HG03432 (cell line): ENCODE measurements around the gene FNIP2.
"Not testable (repeated sequence)": the region's sequence is repeated elsewhere in the genome, so short reads cannot be mapped to it uniquely, and the experiment has no call there.

Experiments used
- ATAC-seq: cut with Tn5 transposase; IDR thresholded peaks from one replicate; pipeline ENCODE4 v1.9.1; 2021; ENCODE audit warnings: mild to moderate bottlenecking, moderate library complexity; ENCODE audit not compliant: unreplicated experiment

Gene FNIP2

GRCh38 chr4:158811704-158812103, 42.9 kb downstream of the FNIP2 start:
- ATAC-seq: peak; percentile 24

- no peak for ATAC-seq
These were observed 43.3 kb downstream of the FNIP2 start for GRCh38 chr4:158812133-158812532.

DNA sequence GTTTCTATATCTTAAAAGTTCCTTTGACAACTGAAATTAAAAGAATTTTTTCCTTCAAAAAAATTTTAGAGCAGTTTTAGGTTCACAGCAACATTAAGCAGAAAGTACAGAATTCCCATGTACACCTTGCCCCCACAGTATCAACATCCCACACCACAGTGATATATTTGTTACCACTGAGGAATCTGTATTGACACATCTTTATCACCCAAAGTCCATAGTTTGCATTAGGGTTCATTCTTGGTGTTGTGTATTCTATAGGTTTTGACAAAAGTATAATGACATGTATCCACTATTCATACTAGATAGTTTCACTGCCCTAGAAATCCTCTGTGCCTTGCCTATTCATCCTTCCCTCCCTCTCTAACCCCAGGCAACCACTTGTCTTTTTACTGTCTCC, 43.7 kb downstream of the FNIP2 start:
- ATAC-seq: no peak

- ATAC-seq: no peak
These were observed 44.3 kb downstream of the FNIP2 start for GRCh38 chr4:158813113-158813512.

DNA sequence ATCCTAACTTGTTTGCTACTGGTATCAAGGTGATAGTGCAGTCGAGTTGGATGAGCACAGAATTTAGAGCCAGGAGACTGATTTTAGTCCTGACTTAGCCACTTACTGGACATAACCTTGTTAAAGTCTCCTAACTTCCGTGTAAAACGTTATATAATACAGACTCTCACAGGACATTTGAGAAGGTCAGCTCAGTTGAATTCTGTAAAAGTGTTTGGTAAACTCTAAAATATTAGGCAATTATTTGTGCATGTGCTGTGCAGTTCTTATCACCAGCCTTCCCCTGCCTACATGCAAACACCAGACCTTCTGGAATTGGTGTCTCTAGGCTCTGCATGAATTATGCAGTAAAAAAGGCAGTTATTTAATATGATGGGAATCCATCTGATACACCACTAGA, 45.4 kb downstream of the FNIP2 start:
- ATAC-seq: no peak

- ATAC-seq: no peak
These were observed 46.0 kb downstream of the FNIP2 start for GRCh38 chr4:158814636-158815330.

DNA sequence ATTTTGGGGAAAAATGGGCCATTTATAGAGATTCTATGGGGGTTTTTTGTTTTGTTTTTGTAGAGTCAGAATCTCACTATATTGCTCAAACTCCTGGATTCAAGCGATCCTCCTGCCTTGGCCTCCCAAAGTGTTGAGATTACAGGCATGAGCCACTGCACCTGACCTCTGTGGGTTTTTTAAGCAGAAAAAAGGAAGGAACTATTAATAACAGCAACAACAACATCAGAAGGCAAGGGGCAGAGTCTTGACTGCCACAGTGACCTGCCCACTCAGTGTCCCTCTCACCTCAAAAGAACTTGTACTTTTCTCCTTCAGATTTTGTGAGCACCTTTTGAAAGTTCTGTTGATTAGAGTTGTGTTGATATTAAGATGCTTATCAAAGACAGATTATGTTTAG, 48.1 kb downstream of the FNIP2 start:
- ATAC-seq: no peak

DNA sequence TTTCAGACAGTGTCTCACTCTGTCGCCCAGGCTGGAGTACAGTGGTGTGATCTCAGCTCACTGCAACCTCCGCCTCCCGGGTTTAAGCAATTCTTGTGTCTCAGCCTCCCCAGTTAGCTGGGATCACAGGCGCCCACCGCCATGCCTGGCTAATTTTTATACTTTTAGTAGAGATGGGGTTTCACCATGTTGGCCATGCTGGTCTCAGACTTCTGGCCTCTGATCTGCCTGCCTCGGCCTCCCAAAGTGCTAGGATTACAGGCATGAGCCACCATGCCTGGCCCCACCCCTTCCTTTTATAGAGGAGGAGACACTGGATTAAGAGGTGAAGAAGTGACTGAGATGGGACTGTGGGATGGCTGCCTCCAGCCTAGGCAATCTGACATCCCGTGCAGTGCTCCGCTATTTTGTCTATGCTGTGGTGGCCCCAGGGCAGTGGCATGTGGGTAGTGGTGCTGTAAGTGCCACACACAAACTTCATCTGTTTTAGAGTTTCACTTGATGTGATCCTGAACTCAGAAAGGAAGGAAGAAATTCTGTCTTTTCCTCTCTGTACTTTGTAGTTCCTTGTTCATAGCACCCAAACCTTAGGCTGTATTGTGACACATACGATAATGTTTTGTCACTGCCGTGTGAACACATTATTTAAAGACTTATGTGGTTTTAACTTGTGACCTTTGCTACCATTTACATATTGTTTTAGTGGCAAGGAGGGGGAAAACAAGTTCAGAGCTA, 48.9 kb downstream of the FNIP2 start:
- ATAC-seq: peak; percentile 63

DNA sequence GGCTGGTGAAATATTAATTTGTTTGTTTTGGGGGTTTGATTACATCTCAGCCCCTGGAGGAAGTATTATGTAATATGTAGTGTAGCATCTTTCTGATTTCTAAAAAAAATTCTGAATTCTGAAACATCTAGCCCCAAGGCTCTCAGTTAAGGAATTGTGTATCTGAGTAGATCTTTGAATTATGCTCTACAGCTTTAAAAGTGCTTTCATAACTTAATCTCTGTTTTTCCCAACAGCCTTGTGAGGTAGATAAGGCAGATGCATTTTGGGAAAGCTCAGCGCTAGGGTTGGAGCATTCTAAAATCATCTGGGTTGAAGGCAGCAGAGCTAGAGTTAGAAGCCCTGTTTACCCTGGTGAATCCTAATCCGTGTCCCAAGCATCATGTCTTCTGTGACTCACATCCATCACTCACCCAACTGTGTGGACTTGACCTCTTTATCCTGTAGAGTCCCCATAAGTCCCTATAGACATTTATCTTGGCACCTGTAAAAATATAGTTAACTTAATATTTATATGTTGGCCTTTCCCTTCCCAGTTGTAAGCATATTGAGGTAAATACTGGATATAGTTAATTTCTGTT, 49.8 kb downstream of the FNIP2 start:
- ATAC-seq: no peak

- ATAC-seq: no peak
These were observed 51.3 kb downstream of the FNIP2 start for GRCh38 chr4:158819942-158820786.

DNA sequence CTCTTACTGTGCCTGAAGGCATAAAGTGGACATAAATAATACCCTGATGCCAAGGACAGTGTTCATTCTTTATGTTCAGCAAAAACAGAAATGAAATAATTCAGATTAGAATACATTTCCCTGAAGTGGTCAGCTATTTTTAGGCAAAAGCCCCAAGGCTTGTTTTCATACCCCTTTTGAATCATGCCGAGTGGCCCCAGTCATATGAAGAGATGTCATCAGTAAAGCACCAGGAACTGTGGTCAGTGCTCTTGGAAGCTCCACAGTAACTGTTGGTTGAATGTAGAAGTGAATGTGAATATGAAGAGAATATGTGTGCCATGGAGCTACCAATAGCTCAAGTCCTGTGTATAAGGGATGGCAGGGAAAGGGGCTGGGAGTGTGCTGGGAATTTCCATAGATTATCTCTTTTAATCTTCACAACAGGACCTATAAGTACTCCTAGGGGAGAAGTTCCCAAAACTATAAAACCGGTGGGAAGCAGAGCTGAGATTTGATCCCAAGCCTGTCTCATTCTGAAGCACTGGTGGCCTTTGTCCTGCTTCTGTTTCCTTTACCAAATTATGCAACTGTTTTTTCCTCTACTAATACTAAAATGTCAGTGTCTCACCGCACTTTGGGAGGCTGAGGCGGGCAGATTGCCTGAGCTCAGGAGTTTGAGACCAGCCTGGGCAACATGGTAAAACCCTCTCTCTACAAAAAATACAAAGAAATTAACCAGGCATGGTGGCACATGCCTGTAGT, 52.6 kb downstream of the FNIP2 start:
- ATAC-seq: peak; percentile 54

DNA sequence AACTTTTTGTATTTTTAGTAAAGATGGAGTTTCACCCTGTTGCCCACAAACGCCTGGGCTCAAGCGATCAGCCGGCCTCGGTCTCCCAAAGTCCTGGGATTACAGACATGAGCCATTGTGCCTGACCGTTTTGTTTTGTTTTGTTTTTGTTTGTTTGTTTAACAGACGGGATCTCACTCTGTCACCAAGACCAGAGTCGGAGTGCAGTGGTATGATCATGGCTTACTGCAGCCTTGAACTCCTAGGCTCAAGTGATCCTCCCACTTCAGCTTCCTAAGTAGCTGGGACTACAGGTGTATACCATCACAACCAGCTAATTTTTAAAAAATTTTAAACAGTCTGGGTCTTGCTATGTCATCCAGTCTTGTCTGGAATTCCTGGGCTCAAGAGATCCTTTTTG, 53.5 kb downstream of the FNIP2 start:
- ATAC-seq: no peak

DNA sequence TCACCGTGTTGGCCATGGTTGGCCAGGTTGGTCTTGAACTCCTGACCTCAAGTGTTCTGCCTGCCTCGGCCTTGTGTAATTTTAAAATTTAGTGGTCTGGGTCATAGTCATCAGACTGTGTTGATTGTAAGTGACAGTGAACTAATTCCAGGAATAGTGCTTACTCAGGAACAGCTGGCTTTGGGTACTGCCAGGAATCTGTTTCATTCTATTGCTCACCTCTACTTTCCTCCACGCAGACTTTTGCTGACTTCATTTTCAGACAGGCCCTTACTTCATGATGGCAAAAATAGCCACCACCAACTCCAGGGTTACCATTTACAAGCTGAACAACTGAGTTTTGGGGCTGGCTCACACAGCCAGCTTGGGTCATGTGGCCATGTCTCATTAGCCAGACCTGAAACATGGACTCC, 54.6 kb downstream of the FNIP2 start:
- peak; percentile 38 for ATAC-seq

DNA sequence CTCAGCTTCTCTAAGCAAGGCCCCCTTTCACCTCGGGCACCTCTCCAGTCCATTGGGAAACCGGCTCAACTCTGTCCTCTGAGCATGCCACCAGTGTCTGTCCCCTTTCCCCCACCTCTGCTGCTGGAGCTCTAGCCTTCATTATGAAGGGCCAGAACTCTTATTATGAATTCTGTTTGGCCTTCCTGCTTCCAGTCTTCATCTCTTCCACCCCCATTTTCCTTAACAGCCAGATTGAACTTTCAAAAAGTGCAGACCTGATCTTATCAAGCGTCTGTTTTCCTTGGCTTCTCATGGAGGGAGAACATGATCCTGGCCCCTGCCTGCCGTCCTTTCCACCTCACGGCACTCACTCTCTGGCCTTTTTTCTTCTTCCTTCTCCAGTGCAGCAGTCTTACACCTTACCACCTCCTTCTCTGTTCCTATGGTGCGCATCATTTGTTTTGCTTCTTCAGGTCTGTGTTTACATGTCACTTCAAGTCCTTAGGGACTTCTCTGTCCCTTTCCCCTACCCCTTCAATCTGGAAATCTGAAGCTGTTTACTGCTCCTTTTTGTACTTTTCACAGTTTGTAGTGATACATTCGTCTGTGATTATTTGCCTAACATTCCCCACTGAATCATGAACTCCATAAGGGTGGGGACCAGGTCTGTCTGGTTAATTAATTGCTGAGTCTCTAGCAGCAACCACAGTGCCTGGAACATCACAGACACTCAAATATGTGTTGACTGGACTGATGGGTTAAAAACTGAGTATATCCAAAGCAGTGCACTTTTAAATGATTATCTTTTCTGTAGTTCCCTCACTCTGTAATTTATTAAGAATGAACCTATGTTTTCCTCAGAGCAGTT, 55.8 kb downstream of the FNIP2 start:
- ATAC-seq: no peak

- no peak for ATAC-seq
These were observed 56.7 kb downstream of the FNIP2 start for GRCh38 chr4:158825433-158826036.

- peak; percentile 66 for ATAC-seq
These were observed 57.2 kb downstream of the FNIP2 start for GRCh38 chr4:158826057-158826456.

DNA sequence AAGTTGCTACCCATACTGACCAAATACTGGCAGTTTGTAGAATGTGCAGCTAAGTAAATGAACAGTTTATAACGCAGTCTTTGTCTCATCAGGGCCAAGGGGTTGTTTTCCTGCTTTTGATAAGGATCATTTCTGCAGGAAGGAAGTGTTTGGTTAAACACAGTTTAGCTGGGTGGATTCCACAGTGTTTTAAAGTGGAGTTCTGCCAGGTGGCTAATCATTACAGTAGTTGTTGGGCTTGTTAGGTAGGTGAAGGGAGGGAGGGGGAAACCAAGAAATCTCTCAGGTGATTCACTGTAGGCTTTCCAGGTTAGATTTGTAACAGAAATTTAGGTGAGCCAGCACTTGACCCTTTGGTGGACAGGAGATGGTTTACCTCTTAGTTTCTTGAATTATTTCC, 58.1 kb downstream of the FNIP2 start:
- ATAC-seq: peak; percentile 38

DNA sequence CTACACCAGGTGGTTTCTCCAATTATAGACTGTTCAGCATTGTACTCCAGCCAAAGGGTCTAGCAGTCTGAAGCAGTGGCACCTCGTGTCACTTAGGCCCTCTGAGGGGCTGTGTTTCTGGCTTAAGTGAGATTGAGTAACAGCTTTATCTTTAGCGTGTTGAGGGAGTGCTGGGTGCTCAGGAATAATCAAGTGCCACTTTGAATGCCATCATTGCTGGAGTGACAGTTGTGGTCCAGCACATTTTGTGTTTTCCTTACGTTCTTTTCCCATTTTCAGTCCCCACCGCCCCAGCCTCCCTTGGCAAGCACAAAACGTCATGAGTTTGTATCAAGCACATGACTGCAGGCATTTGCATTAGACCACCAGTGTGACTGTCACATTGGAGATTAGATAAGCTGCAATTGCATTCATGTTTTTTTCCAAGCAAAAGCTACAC, 58.7 kb downstream of the FNIP2 start:
- ATAC-seq: no peak

- not testable (repeated sequence) for ATAC-seq
These were observed 59.3 kb downstream of the FNIP2 start for GRCh38 chr4:158828151-158828550.
